Nephron progenitor cell (in vitro differentiated cells): Measurements from ENCODE around the gene PLAC8.
"Not testable (repeated sequence)": the region's sequence is repeated elsewhere in the genome, so short reads cannot be mapped to it uniquely, and the experiment has no call there.

Source experiments
- DNase-seq: peaks from one replicate; pipeline ENCODE4 v3.0.0; 2021
- H3K27ac Mint-ChIP-seq: 2 replicates; pipeline ENCODE4 v1.8.0; 2021; ENCODE audit warnings: mild to moderate bottlenecking, moderate library complexity, mixed read lengths
- H3K27me3 Mint-ChIP-seq: 2 replicates; pipeline ENCODE4 v1.8.0; 2021; ENCODE audit warnings: mild to moderate bottlenecking, low read depth, mixed read lengths; ENCODE audit not compliant: poor library complexity
- H3K36me3 Mint-ChIP-seq: 2 replicates; pipeline ENCODE4 v1.8.0; 2021; ENCODE audit warnings: low read depth, mixed read lengths
- H3K4me1 Mint-ChIP-seq: 2 replicates; pipeline ENCODE4 v1.8.0; 2021; ENCODE audit warnings: mixed read lengths
- H3K4me3 Mint-ChIP-seq: 2 replicates; pipeline ENCODE4 v1.8.0; 2021; ENCODE audit warnings: mild to moderate bottlenecking, moderate library complexity, mixed read lengths
- H3K9me3 Mint-ChIP-seq: 2 replicates; pipeline ENCODE4 v1.8.0; 2021; ENCODE audit warnings: mild to moderate bottlenecking, moderate library complexity, mixed read lengths
- CTCF ChIP-seq: fragments of 200-600 bp; sonication (generic); IDR thresholded peaks from 2 replicates; pipeline ENCODE4 v1.5.0; 2021; ENCODE audit warnings: antibody characterized with exemption

PLAC8 gene

DNA sequence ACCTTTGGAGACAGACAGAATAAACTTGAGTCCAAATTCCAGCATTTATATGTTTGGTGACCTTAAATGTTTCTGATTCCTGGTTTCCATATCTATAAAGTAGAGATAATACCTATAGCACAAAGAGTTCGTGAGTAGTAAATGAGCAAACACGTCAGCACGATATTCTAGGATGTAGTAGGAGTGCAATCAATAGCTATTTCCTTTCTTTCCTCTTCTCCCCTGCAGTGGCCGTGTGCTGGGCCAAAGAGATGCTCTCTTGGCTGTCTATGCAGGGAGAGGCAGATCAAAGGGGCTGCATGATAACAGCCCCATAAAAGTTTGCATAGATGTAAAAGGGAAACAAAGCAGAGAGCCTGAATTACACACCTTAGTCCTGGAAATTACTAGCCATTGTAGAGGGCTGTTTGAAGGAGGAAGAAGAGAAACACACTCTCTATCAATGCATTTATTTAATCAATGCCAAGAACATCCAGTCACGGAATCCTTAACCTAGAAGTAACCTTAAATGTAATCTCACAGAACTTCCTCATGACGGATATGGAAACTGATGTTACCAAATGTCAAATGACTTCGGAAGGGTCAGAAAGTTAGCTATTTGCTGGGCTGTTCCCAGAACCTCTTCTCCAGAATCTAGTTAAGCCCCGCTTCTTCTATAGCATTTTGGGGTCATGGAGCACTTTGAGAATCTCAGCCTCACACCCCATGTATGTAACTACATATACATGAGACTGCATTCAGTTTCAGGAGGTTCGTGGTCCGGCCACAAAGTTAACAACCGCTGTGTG lies 35.5 kb upstream of the PLAC8 start:
- TF ChIP-seq CTCF = no peak
- no peaks in the 10 kb centered on the region for H3K27me3 Mint-ChIP-seq
- H3K36me3 Mint-ChIP-seq = no peaks in the 10 kb centered on the region
- no peak for DNase-seq
- H3K4me1 Mint-ChIP-seq = no peaks in the 10 kb centered on the region
- H3K4me3 Mint-ChIP-seq = no peak overlapping the region
- no peak overlapping the region for H3K27ac Mint-ChIP-seq
- H3K9me3 Mint-ChIP-seq = no peaks in the 10 kb centered on the region

DNA sequence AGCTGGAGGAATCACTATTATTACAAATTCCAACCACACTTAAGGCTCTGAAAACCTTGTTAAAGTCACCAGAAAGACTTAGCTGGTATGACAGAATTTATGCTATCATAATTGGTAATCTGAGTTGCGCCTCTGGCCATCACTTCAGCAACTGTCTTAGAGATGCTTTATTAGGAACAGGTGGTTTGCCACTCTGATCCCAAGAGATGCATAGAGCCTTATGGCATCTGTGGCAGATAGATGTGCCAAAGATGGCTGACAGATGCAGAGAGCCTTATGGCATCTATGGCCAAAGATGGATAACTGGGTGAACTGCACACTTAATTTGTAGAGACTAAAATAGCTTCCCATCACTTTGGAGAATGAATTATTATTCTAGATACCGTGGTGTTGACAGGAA lies 32.3 kb upstream of the PLAC8 start:
- no peak for TF ChIP-seq CTCF
- no peaks in the 10 kb centered on the region for H3K4me1 Mint-ChIP-seq
- no peaks in the 10 kb centered on the region for H3K36me3 Mint-ChIP-seq
- no peak overlapping the region for H3K4me3 Mint-ChIP-seq
- H3K27me3 Mint-ChIP-seq = no peaks in the 10 kb centered on the region
- no peak overlapping the region for H3K27ac Mint-ChIP-seq
- peaks cover 7% of the 10 kb centered on the region for H3K9me3 Mint-ChIP-seq
- no peak for DNase-seq

GRCh38 chr4:83145776-83146175 lies 31.2 kb upstream of the PLAC8 start:
- not testable (repeated sequence) for H3K36me3 Mint-ChIP-seq, H3K4me3 Mint-ChIP-seq, DNase-seq, H3K27ac Mint-ChIP-seq, H3K4me1 Mint-ChIP-seq, H3K27me3 Mint-ChIP-seq
- H3K9me3 Mint-ChIP-seq = peaks cover 11% of the 10 kb centered on the region

DNA sequence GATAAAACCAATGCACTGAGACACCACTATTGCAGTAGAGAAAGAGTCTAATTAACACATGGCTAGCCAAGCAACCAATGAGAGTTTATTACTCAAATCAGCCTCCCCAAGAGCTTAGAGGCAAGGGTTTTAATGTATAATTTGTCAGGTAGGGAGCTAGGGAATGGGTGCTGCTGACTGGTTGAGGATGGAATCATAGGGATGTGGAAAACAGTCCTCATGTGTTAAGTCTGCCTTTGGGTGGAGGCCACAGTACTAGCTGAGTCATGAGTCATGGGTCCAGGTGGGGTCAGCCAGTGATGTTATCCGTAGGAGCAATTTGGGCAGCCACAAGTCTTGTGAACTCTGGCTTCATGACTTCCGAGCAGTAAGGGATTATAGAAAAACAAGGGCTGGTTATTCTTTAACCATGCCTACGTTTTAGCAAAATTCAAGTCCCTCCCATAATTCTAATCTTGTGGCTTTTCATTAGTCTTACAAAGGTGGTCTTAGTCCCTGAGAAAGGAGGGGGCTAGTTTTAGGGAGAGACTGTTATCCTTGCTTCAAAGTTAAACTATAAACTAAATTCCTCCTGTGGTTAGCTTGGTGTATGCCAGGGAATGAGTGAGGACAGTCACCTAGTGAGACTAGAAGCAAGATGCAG lies 25.1 kb upstream of the PLAC8 start:
- H3K9me3 Mint-ChIP-seq = peaks cover 65% of the 10 kb centered on the region
- H3K36me3 Mint-ChIP-seq = peaks cover 23% of the 10 kb centered on the region
- no peaks in the 10 kb centered on the region for H3K27me3 Mint-ChIP-seq
- TF ChIP-seq CTCF = no peak
- H3K27ac Mint-ChIP-seq = no peak overlapping the region
- no peaks in the 10 kb centered on the region for H3K4me1 Mint-ChIP-seq
- no peak overlapping the region for H3K4me3 Mint-ChIP-seq
- no peak for DNase-seq

GRCh38 chr4:83138946-83139345 lies 24.4 kb upstream of the PLAC8 start:
- TF ChIP-seq CTCF = no peak
- peaks cover 71% of the 10 kb centered on the region for H3K9me3 Mint-ChIP-seq

DNA sequence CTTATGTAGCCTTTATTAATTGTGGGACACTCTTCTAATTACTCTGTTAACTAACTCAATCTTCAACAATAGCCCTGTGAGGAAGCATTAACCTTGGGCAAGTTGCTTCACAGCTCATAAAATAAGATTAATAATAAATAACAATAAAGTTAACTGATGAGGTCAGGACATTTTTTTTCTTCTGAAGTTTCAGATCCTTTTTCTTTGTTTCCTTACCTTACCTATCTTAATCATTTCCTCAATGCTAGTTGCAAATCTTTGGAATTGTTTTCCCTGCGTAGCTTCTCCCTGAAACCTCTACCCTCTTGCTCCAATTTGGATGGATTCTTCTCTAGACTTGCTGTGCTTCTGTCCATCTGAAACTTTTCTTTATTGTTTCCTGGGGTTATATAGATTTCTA lies 17.5 kb upstream of the PLAC8 start:
- DNase-seq = no peak
- Mint-ChIP-seq H3K27me3 (peaks cover 5% of the 10 kb centered on the region), H3K36me3 (peaks cover 18% of the 10 kb centered on the region), H3K4me1 (no peaks in the 10 kb centered on the region), H3K9me3 (peaks cover 60% of the 10 kb centered on the region), H3K4me3 (no peak overlapping the region), H3K27ac (no peak overlapping the region)
- TF ChIP-seq CTCF = no peak

More at GRCh38 chr4:83138946-83139345, 24.4 kb upstream of the PLAC8 start:
- no peak overlapping the region for H3K27ac Mint-ChIP-seq
- no peak for DNase-seq
- no peaks in the 10 kb centered on the region for H3K27me3 Mint-ChIP-seq
- H3K4me3 Mint-ChIP-seq = no peak overlapping the region
- peaks cover 25% of the 10 kb centered on the region for H3K36me3 Mint-ChIP-seq
- H3K4me1 Mint-ChIP-seq = no peaks in the 10 kb centered on the region
